GM12878 (cell line): ENCODE data around the gene TRPM3. TPM values are rescaled to one million over a fixed set of nuclear protein-coding genes. Genes with fewer than 3 reads are reported as not detected.

ENCODE experiments used
- ATAC-seq: fragments of 200-7000 bp; cut with Tn5 transposase; 3 replicates; pipeline ENCODE4 v1.9.1; 2020; ENCODE audit warnings: mild to moderate bottlenecking, moderate library complexity
- BruUV-seq: library from RNA; stranded (reverse); fragments of 400-500 nt; replicated peaks from 2 replicates; lab custom pipeline; 2021; lab: Mats Ljungman, UMichigan
- CTCF ChIA-PET: fragments of 300-600 bp; sonication (Branson Sonifier 250); formaldehyde crosslinking; extraction: SDS; loops from one replicate; lab custom pipeline; 2021; ENCODE audit warnings: inconsistent platforms; lab: Yijun Ruan, JAX
- POLR2A ChIA-PET: fragments of 350-600 bp; formaldehyde crosslinking; extraction: SDS; loops from one replicate; lab custom pipeline; 2021; ENCODE audit warnings: inconsistent platforms; lab: Charles Lee
- RAD21 ChIA-PET: fragments of 300-600 bp; sonication (Branson Sonifier 250); formaldehyde crosslinking; loops from one replicate; lab custom pipeline; 2023; ENCODE audit warnings: antibody characterized with exemption; ENCODE audit not compliant: unreplicated experiment; lab: Charles Lee
- SMC1A ChIA-PET: fragments of 300-600 bp; sonication (Branson Sonifier 250); formaldehyde crosslinking; loops from one replicate; lab custom pipeline; 2023; ENCODE audit not compliant: unreplicated experiment, uncharacterized antibody; lab: Charles Lee
- DNase-seq: peaks from one replicate; pipeline ENCODE4 v3.0.0-alpha.2; 2011; ENCODE audit warnings: low read depth, low spot score
- FAIRE-seq: peaks from 3 replicates; lab custom pipeline; 2011; peaks lifted over from hg19 to GRCh38; lab: Jason Lieb, UNC
- H2AFZ ChIP-seq: 2 replicates; pipeline ENCODE4 v1.6.0; 2011; ENCODE audit warnings: low read depth, low read length, control low read depth; ENCODE audit not compliant: control insufficient read depth
- H3K27ac ChIP-seq: 2 replicates; pipeline ENCODE4 v1.5.1; 2011; ENCODE audit warnings: control low read depth; ENCODE audit not compliant: control insufficient read depth, insufficient read depth
- H3K27me3 ChIP-seq, 2 experiments: replicated peaks in 1 of 2; 2 replicates each; pipeline versions ENCODE4 v1.6.0 to v1.6.1; 2011; ENCODE audit warnings: low read length in 1 of 2; ENCODE audit not compliant: control insufficient read depth in 2 of 2, insufficient read depth in 2 of 2
- H3K36me3 ChIP-seq, 2 experiments: 2 replicates each; pipeline ENCODE4 v1.5.1; 2011; ENCODE audit warnings: low read length in 1 of 2; ENCODE audit not compliant: control insufficient read depth in 2 of 2, insufficient read depth in 2 of 2
- H3K4me1 ChIP-seq: 2 replicates; pipeline ENCODE4 v1.6.1; 2011; ENCODE audit warnings: mild to moderate bottlenecking, low read length, moderate library complexity, mixed read lengths; ENCODE audit not compliant: control insufficient read depth, insufficient read depth
- H3K4me2 ChIP-seq: 2 replicates; pipeline ENCODE4 v1.6.0; 2011; ENCODE audit warnings: control low read depth; ENCODE audit not compliant: control insufficient read depth, insufficient read depth
- H3K4me3 ChIP-seq: fragments of 200-600 bp; sonication (generic); 2 replicates; pipeline ENCODE4 v1.5.1; 2016
- H3K79me2 ChIP-seq: 2 replicates; pipeline ENCODE4 v1.6.0; 2011; ENCODE audit warnings: low read length; ENCODE audit not compliant: control insufficient read depth, insufficient read depth
- H3K9ac ChIP-seq: 2 replicates; pipeline ENCODE4 v1.8.0; 2011; ENCODE audit warnings: low read length, control low read depth, mixed read lengths; ENCODE audit not compliant: control insufficient read depth, insufficient read depth
- H3K9me3 ChIP-seq: replicated peaks from 3 replicates; pipeline ENCODE4 v1.5.1; 2011; ENCODE audit warnings: mild to moderate bottlenecking, low read length; ENCODE audit not compliant: control insufficient read depth, insufficient read depth
- H4K20me1 ChIP-seq: 2 replicates; pipeline ENCODE4 v1.6.0; 2011; ENCODE audit not compliant: control insufficient read depth, insufficient read depth
- CTCF ChIP-seq, 3 experiments: IDR thresholded peaks in 2 of 3; conservative IDR thresholded peaks in 1 of 3; 2 replicates each; pipeline ENCODE4 v1.5.1; 2011; ENCODE audit warnings: low read depth in 3 of 3, low read length in 3 of 3, mild to moderate bottlenecking in 3 of 3, control low read depth in 2 of 3, moderate library complexity in 2 of 3, inconsistent platforms in 1 of 3, mixed read lengths in 1 of 3; ENCODE audit not compliant: control insufficient read depth in 2 of 3, insufficient read depth in 1 of 3; ENCODE audit errors: extremely low read depth in 1 of 3
- IRF4 ChIP-seq: IDR thresholded peaks from 2 replicates; pipeline ENCODE4 v1.6.1; 2011; ENCODE audit warnings: low read depth, low read length
- NFYB ChIP-seq: IDR thresholded peaks from 2 replicates; pipeline ENCODE4 v1.6.1; 2011; ENCODE audit warnings: low read depth, mild to moderate bottlenecking, low read length, improper control_type of control experiment, moderate library complexity; ENCODE audit not compliant: insufficient read depth
- RAD21 ChIP-seq: IDR thresholded peaks from 2 replicates; pipeline ENCODE4 v1.6.1; 2011; ENCODE audit warnings: mild to moderate bottlenecking, low read depth, low read length, moderate library complexity; ENCODE audit not compliant: insufficient read depth
- RUNX3 ChIP-seq: IDR thresholded peaks from 2 replicates; pipeline ENCODE4 v1.6.1; 2012; ENCODE audit warnings: low read length, inconsistent platforms
- SMARCA5 ChIP-seq: fragments of 450-650 bp; IDR thresholded peaks from 2 replicates; pipeline ENCODE4 v1.6.1; 2017; ENCODE audit warnings: mild to moderate bottlenecking
- SMC3 ChIP-seq: IDR thresholded peaks from 2 replicates; pipeline ENCODE4 v1.6.1; 2011; ENCODE audit warnings: low read length, improper control_type of control experiment, borderline replicate concordance
- YY1 ChIP-seq: IDR thresholded peaks from 2 replicates; pipeline ENCODE4 v1.6.1; 2011; ENCODE audit warnings: low read depth, mild to moderate bottlenecking, low read length
- ZBTB40 ChIP-seq: fragments of 450-650 bp; IDR thresholded peaks from 2 replicates; pipeline ENCODE4 v1.6.1; 2016; ENCODE audit warnings: mild to moderate bottlenecking, moderate library complexity, borderline replicate concordance
- WGBS: methylation state at CpG from one replicate; pipeline ENCODE4 v1.1.6; 2016; ENCODE audit warnings: low lambda C conversion rate; ENCODE audit not compliant: insufficient replicate concordance, insufficient coverage; ENCODE audit errors: missing lambda C conversion rate; 5-methylcytosine and 5-hydroxymethylcytosine counted together
- in situ Hi-C: fragments of 300-500 bp; cut with MboI; formaldehyde crosslinking; loops from 9 replicates; pipeline ENCODE4 v1.14.3; 2018; ENCODE audit warnings: mixed read lengths
- intact Hi-C: fragments of 100-400 bp; cut with micrococcal nuclease; formaldehyde crosslinking; loops from one replicate; pipeline ENCODE4 v1.14.2; 2022; ENCODE audit not compliant: unreplicated experiment
- polyA plus RNA-seq, 11 experiments: library from polyadenylated mRNA; depleted of rRNA in 4 of 11; unstranded in 6 of 11; stranded (reverse) in 5 of 11; fragments of >200 nt; fragmentation: Nextera tagmentation in 4 of 11; fragmentation: Illumina TruSeq in 1 of 11; extraction: Ambion mirVana in 4 of 11; extraction: Trizol in 1 of 11; gene quantifications; 1 replicate in 1 of 11; 2 replicates in 10 of 11; pipeline versions ENCODE4 v1.2.1 to v1.2.3, GENCODE V29; 2011 to 2016; ENCODE audit warnings: inconsistent platforms in 2 of 11, missing spikeins in 2 of 11, low read depth in 1 of 11
- total RNA-seq, 4 experiments: library from RNA; depleted of rRNA in 3 of 4; stranded (reverse); fragments of >200 nt in 3 of 4; fragmentation: Illumina TruSeq in 1 of 4; extraction: Trizol in 1 of 4; gene quantifications; 2 replicates each; pipeline versions ENCODE4 v1.2.1 to v1.2.3, GENCODE V29; 2013 to 2021

TRPM3 gene
- total and polyA plus RNA-seq, 10 of the 15 experiments (the other 5 are each of a cell fraction or from before 2014, with no cell fraction given): not detected

GRCh38 chr9:70602321-70603019 lies 519.0 kb downstream of the TRPM3 start:
- ChIA-PET SMC1A (interaction anchor here (0.5 to 2.2 kb wide), 55 partner anchors 9 to 631 kb away, joined by 3 to 54 read pairs (median 4); partner anchors contain the start of gene KLF9), POLR2A (interaction anchor here (0.6 kb wide), 1 partner anchor 185 kb away, joined by 3 read pairs; no protein-coding TSS in a partner anchor), CTCF (interaction anchor here (0.5 to 3.9 kb wide), 74 partner anchors 9 to 631 kb away, joined by 3 to 75 read pairs (median 4); partner anchors contain the start of gene KLF9), RAD21 (interaction anchor here (0.5 to 1.8 kb wide), 48 partner anchors 9 to 631 kb away, joined by 3 to 38 read pairs (median 4); partner anchors contain the start of genes KLF9 and SMC5)
- ATAC-seq (peak; percentile 92), FAIRE-seq (peak; percentile 88), DNase-seq (peak; percentile 34)
- Histone ChIP-seq H3K4me1 (no peaks in the 10 kb centered on the region), H3K27me3 (no peaks in the 10 kb centered on the region; a peak in 1 of 4 replicates), H3K79me2 (no peaks in the 10 kb centered on the region), H4K20me1 (no peaks in the 10 kb centered on the region), H2AFZ (no peak overlapping the region), H3K36me3 (no peaks in the 10 kb centered on the region), H3K4me2 (no peak overlapping the region), H3K4me3 (no peak overlapping the region), H3K9me3 (no peaks in the 10 kb centered on the region), H3K27ac (no peak overlapping the region), H3K9ac (no peak overlapping the region)
- intact Hi-C loops (loop anchor here (1.0 to 5.0 kb wide), 5 partner anchors 120 to 630 kb away; partner anchors contain the start of gene KLF9), in situ Hi-C loops (loop anchor here (5.0 to 10.0 kb wide), 3 partner anchors 158 to 630 kb away; no protein-coding TSS in a partner anchor)
- no TSS peak for BruUV-seq
- TF ChIP-seq ZBTB40 (no peak), CTCF (IDR thresholded peaks at IDR 0.05 in 2 of 3, conservative IDR thresholded peaks at IDR 0.05 in 1 of 3; ENCODE audit: control insufficient read depth in 2 of 3, extremely low read depth in 1 of 3, insufficient read depth in 1 of 3, low read depth in 3 of 3, low read length in 3 of 3) (peak; percentile 56 to 84 (median 84); a peak in 5 of 6 replicates), NFYB (no peak), RUNX3 (peak; percentile 68), IRF4 (0 out of 2 replicates have a peak, but pooled peaks have one; percentile 42), SMARCA5 (no peak), YY1 (peak; percentile 49; the same call in 1 of the 2 replicates), RAD21 (peak; percentile 96), SMC3 (peak; percentile 76; the same call in 1 of the 2 replicates)
- 31% methylated on average over 5 of the region's 5 CpGs for WGBS
